Left ventricle myocardium superior (tissue), 1 donor: ENCODE results near the gene CXXC1. TPM values are rescaled to one million over a fixed set of nuclear protein-coding genes. Genes with fewer than 3 reads are reported as not detected.
A peak's percentile ranks its signal among the peaks of the same experiment; 100 is the strongest.
"Not testable (repeated sequence)": the region's sequence is repeated elsewhere in the genome, so short reads cannot be mapped to it uniquely, and the experiment has no call there.

Experiments
- ATAC-seq: fragments of 200-7000 bp; cut with Tn5 transposase; one replicate; pipeline ENCODE4 v1.9.1; 2020; ENCODE audit warnings: mild to moderate bottlenecking, moderate library complexity
- DNase-seq: peaks from one replicate; pipeline ENCODE4 v3.0.0-alpha.2; 2020
- intact Hi-C: fragments of 100-400 bp; cut with micrococcal nuclease; formaldehyde crosslinking; loops from one replicate; pipeline ENCODE4 v1.11.0; 2022
- total RNA-seq: library from RNA; stranded (reverse); fragmentation: NEBNext Ultra II Directional; extraction: Animal tissue kit (Norgen Biotek cat#: 25700); gene quantifications from one replicate; pipeline ENCODE4 v1.2.1, GENCODE V29; 2021
- donor health status: DM: no; HTN: yes; CAD: no; lungs with severe emphysema.

The CXXC1 gene
- total RNA-seq, 1 donor from 2014 or later, result 38.2 TPM

GRCh38 chr18:50280707-50281294, 6.7 kb downstream of the CXXC1 start:
- intact Hi-C loops, result no loop called here
- DNase-seq (no peak), ATAC-seq (no peak)

- ATAC-seq (no peak), DNase-seq (no peak)
- intact Hi-C loops, result no loop called here
These were observed 7.7 kb downstream of the CXXC1 start for GRCh38 chr18:50279752-50280151.

GRCh38 chr18:50277942-50278341, 9.6 kb downstream of the CXXC1 start:
- intact Hi-C loops, result no loop called here
- no peak for ATAC-seq
- DNase-seq, result no peak

- ATAC-seq, result no peak
- intact Hi-C loops, result no loop called here
- no peak for DNase-seq
These were observed 11.0 kb downstream of the CXXC1 start for GRCh38 chr18:50276452-50276851.

- intact Hi-C loops, result no loop called here
- DNase-seq (no peak), ATAC-seq (no peak)
These were observed 11.9 kb downstream of the CXXC1 start for GRCh38 chr18:50275503-50276036.

- intact Hi-C loops, result no loop called here
- ATAC-seq, result no peak
- DNase-seq, result no peak
These were observed 12.6 kb downstream of the CXXC1 start for GRCh38 chr18:50274941-50275340.

GRCh38 chr18:50274044-50274442, 13.4 kb downstream of the CXXC1 start:
- intact Hi-C loops, result no loop called here
- DNase-seq (no peak), ATAC-seq (no peak)

GRCh38 chr18:50273203-50274043, 14.1 kb downstream of the CXXC1 start:
- DNase-seq (no peak), ATAC-seq (no peak)
- intact Hi-C loops, result no loop called here

GRCh38 chr18:50272568-50272967, 14.9 kb downstream of the CXXC1 start:
- intact Hi-C loops, result no loop called here
- ATAC-seq (no peak), DNase-seq (no peak)

GRCh38 chr18:50268022-50268747, 19.3 kb downstream of the CXXC1 start:
- intact Hi-C loops, result no loop called here
- DNase-seq (peak; percentile 93), ATAC-seq (peak; percentile 79)

GRCh38 chr18:50266248-50266704, 21.2 kb downstream of the CXXC1 start, which contains the start of gene CFAP53:
Gene CFAP53 (minus strand): TSS chr18:50266495. CDS start chr18:50266404, 91 bp downstream.
- peak; percentile 96 for DNase-seq
- intact Hi-C loops, result no loop called here
- ATAC-seq, result peak; percentile 96

GRCh38 chr18:50262977-50263376, 24.5 kb downstream of the CXXC1 start:
- DNase-seq, result no peak
- no peak for ATAC-seq
- intact Hi-C loops, result no loop called here

- DNase-seq, result no peak
- no peak for ATAC-seq
- intact Hi-C loops, result no loop called here
These were observed 36.6 kb downstream of the CXXC1 start for GRCh38 chr18:50250935-50251334.

GRCh38 chr18:50249576-50249975, 37.9 kb downstream of the CXXC1 start:
- intact Hi-C loops, result no loop called here
- DNase-seq (no peak), ATAC-seq (no peak)

- no peak for ATAC-seq
- no peak for DNase-seq
- intact Hi-C loops, result no loop called here
These were observed 39.9 kb downstream of the CXXC1 start for GRCh38 chr18:50247561-50247960.

GRCh38 chr18:50241768-50242167, 45.7 kb downstream of the CXXC1 start:
- intact Hi-C loops, ATAC-seq, DNase-seq: not testable (repeated sequence)

GRCh38 chr18:50240080-50240563, 47.4 kb downstream of the CXXC1 start:
- intact Hi-C loops, result no loop called here
- DNase-seq, result no peak
- ATAC-seq, result no peak

- DNase-seq (no peak), ATAC-seq (no peak)
- intact Hi-C loops, result no loop called here
These were observed 55.1 kb downstream of the CXXC1 start for GRCh38 chr18:50232419-50232818.
